ENCODE results near the gene C15orf39.
"Not testable (repeated sequence)": the region's sequence is repeated elsewhere in the genome, so short reads cannot be mapped to it uniquely, and the experiment has no call there.

The C15orf39 gene

DNA sequence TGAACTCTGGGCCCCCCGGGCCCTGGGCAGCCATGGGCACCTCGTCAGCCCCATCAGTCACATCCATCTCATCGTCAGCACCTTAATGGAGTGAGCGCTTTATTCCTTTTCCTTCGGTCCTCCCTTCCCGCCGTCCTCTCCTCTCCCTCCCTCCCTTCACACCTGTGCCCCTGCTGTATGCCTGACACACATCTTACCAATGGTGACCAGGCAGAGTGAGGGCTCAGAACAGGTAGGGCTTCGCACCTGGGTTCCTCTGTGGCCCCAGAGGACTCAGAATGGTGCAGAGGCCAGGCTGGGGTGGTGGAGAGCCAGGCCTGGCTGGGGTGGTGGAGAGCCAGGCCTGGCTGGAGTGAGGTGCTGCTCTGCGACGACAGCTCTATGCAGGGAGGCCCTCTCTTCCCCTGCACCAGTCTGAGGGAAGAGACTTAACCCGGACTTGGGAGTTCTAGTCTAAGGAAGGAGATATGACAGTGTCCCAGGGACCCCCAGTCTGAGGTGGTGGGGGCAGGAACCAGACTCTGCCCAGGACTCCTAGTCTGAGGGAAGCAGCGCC is 11.6 kb downstream of the C15orf39 start:
- DNase-seq: no peak

DNA sequence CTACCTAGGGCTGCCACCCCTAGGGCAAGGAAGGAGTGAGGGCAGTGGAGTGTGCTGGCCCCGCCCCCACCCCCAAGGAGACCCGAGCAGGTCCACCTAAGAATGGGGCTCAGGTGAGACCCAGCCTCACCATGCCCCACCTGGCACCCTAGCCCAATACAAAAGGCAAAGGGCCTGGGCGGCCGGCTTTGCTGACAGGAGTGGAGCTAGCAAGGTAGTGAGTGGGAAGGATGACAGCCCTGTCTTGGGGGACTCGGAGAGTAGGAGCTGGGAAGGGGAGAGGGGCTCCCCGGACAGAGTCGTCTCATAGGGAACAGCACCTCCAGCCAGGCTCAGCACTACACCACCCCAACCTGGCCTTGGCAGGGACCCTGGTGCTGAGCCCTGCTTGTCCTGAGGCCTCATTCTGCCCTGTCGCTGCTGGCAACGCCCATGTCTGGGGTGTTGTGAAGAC is 12.1 kb downstream of the C15orf39 start:
- DNase-seq: no peak

DNA sequence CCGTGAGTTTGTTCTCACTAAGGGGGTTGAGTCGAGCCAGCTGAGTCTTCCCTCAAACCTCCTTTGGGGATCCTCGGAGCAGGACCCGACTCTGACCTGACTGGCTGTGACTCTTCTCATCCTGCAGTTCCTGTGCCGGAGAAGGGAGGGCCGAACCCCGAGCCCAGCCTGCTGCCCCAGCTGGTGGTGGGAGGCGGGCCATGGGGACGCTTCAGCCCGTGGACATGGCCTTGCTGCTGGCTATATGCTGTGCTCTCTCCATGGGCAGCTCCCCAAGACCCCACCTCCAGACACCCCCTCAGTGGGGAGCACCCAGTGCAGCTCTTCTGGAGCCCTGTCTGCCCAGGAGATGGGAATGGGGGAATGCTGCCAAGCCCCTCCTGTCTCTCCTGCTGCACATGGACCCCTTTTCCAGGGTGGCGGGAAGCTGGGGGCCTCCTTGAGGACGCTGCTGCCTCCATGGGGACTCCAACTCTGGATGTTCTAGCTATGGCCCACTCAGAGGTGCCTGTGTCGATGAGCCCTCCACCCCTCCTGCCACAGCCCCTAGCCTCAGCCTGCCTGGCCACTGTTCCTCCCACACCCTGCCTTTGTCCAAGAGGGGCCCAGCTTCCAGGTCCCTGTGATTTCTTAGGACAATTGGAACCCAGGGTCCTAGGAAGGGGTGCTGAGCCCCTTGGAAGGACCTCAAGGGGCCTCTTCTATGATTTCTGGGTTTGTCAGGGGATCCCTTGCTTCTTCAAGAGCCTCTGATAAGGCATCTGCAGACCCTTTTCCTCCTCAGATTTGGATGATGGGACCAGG is 12.8 kb downstream of the C15orf39 start:
- DNase-seq: no peak

DNA sequence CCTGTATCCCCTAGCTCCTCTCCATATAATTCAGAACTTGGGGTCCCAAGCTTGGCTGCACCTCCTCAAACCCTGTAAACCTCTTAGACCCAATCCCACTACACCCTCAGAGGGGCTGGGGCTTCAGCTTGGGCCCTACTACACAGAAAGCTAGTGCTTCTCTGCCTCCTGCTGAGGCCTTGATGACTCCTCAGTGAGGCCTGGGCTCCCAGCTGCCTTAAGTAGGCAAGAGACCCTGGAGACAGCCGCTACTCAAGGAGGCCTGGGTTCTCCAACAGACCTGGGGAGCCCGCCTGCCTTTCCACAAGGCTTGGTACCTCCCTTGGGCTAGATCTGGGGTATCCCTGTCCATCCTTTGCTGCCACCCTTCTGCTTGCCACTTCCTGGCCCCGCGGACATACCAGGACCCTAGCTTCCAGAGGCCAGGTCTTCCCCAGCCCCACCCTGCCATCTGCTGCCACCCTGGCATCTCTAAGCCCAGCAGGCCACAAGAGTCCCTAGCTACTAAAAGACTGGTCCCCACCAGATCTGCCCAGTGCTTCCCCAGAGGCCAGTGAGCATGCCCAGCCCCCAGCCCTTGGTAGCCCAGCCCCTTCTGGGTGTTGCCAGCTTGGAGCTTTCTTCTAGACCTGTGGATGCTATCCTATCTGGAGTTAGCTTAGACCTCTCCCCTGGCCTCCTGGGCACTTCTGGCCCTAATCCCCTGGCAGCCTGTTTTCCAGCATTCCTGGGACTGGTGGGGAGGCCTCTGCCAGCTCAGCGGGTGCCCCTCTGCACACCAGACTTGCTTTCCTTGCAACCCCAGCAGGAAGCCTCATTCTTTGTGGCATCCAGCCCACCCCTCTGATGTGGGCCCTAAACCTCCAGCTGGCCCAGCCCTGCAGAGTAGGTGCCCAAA is 13.7 kb downstream of the C15orf39 start:
- DNase-seq: peak; percentile 24

DNA sequence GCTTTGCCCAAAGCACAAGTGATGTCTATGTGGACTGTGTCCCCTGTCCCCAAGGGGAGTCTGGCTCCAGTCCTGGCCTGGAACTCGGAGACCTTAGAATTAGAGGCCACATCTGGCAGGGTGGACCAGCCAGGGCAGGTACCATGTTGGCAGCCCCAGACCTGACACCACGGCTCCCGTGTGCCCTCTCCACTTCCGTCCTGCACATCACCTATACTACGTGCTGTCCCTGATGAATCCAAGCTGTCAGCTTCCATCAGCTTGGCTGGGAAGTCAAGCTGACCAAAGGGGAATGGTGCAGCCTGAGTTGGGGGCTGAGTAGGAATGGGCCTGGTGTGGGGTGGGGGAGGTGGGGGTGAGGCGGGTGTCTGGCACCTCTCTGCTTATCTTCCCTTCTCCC is 15.3 kb downstream of the C15orf39 start:
- DNase-seq: no peak

DNA sequence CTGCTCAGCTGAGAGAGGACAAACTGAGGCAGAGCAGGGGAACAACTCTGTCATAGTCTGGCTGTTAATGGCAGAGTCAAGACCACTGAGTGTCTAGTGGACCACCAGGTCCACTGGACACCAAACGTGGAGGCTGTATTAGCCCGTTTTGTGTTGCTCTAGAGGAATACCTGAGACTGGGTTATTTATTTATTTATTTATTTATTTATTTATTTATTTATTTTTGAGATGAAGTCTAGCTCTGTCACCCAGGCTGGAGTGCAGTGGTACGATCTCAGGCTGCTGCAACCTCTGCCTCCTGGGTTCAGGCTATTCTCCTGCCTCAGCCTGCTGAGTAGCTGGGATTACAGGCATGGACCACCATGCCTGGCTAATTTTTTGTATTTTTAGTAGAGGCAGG is 15.9 kb downstream of the C15orf39 start:
- not testable (repeated sequence) for DNase-seq

DNA sequence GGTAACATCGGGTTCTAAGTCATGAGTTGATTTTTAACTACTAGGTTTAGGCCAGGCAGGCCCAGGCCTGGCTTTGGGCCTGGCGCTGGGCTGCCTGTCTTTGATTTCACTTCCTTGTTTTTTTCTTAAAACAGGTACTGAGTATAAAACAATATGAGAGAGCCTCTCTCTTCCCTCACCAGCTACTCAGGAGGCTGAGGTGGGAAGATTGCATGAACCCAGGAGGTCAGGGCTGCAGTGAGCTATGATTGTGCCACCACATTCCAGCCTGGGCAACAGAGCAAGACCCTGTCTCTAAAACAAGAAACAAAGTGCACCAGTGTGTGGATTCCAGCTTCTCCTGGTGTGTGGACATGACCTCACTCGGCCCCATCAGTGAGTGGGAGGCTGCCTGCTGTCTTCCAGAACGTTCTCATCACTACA is 17.8 kb downstream of the C15orf39 start:
- DNase-seq: not testable (repeated sequence)

DNA sequence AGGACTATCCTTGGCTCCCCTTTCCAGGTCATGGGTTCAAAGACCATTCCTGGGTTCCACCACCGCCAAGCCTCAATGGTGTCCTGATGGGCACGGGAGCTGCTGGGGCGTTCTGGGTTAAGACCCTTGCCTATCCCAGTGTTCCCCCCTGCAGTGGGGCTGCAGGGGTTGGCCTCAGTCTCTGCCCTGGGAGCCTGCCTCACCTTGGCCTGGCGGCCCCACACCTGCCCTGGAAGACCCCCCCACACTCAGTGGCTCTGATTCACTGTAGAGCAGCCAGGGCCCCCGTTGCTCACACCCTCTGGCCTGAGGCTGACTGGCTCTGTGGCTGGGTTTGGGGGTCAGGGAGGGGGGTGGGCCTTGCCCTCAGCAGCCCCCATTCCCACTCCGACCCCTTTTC is 22.0 kb downstream of the C15orf39 start:
- DNase-seq: no peak

DNA sequence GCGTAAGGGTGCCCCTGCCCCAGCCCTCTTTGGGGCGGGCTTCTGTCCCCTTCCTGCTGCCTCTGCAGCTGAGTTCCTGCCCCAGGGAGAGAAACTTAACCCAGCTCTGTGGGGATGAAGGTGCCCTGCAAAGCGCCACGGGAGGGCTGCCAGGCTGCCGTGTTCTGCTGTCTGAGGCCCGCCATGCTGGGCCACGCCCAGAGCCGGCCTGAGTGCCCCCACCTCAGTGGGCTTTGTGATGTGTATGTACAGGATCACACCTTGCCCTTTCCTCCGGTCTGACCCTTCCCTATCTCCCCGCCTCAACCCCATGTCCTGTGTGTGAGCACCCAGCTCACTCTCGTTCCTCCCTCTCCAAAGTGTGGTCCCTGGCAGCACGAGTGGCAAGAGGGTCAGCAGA is 22.6 kb downstream of the C15orf39 start:
- DNase-seq: no peak

DNA sequence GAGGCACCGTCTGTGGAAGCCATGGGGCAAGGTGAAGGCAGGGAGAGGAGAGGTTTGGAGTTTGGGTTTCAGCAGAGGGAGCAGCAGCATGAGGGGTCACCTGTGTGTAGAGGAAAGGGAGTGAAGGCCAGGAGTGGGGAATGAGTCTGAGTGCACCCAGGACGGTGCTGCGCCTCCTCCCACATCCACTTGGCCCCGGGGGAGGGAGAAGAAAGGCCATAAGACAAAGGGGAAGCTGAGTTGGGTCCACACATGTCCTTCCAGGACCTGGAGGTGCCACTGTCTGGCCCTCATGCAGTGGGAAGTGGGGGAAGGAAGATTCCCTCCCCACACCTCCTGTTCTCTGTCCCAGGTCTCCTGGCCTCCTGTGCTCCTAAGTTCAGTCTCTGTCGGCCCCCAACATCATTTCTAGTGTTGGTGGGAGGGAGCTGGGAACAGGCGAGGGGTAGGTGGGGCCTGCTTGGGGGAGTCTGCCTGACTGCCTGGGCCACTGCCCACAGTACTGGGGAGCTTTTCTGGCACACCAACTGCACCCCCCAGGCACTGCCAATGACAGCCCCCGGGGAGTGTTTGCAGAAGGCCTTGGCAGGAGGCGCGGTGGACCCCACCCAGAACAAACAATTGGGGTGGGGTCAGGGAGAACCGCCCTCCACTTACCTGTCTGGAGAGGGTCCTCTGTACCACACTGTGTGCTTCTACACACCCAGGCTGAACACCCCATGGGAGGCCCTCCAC is 23.6 kb downstream of the C15orf39 start:
- not testable (repeated sequence) for DNase-seq

DNA sequence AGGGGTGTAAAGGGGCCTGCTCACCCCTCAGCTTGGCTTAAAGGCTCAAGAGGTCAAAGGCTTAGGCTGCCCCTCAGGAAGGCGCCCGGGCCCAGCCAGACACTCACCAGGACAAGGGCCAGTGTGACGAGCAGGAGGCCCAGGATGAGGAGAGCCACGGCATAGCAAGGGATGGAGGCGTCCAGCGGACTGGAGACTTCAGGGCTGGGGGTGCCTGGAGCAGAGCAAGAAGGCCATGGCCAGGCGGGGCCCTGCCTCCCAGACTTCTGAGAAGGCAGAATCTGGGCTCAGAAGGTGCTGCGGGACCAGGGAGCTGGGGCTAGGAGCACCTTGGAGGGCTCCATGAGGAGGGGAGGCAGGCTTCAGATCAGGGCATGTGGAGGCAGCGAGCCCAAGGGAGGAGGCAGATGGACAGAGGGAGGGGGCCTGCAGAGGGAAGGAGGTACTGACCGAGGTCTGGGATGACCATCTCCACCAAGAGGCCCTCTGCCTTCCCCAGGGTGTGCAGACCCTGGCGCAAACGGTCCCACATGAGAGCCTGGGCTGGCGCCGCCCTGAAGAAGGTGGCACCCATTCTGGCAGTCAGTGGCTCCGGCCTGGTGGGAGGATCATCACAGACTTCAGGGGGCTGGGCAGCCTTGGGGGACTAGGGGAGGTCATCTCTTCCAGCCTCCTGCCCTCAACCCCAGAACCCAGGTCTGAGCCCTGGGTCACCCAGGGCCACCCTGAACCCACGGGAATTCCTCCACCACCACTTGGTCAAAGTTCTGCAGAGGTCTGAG is 24.5 kb downstream of the C15orf39 start:
- DNase-seq: no peak

DNA sequence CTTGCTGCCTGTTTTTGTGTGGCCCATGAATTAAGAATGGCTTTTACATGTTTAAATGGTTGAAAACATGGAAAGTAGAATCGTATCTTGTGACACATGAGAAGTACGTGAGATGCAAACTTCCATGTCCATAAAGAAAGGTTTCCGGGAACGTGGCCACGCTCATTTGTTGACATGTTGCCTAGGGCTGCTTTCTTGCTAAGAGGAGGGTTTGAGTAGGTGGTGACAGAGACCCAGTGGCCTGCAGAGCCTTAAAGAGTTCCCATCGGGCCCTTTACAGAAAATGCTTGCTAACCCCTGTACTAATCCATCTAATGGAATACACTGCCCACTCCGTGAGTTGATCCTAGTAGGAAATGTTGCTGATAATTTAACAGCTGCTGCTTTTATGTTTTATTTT is 25.4 kb downstream of the C15orf39 start:
- not testable (repeated sequence) for DNase-seq

DNA sequence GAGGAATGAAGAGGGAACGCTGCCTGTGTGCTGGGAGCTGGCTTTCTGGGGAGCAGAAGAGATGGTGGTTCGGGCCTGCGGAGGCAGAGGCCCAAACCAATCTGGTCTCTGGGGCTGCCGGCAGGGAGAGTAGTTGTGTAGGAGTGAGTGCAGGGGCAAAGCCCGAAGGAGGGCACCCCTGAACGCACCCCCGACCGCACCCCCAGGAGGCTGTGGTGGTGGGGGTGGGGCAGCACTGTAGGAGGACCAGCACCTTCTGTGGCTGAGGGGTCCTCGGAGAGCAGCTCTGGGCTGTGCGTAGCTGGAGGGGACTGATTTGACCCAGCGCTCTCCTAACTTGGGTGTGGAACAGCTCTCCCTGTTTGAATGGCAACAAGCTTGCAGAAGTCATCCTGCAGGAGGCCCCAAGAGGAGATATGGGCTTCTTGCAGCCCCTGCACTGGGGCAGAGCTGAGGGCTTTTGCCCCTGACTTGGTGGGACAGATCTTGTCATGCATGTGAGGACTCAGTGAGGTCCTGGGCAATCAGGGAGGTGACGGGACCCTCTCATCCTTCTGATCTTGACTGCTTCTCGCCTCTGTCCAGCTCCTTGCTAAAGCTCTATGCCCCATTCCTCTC is 26.1 kb downstream of the C15orf39 start:
- no peak for DNase-seq

DNA sequence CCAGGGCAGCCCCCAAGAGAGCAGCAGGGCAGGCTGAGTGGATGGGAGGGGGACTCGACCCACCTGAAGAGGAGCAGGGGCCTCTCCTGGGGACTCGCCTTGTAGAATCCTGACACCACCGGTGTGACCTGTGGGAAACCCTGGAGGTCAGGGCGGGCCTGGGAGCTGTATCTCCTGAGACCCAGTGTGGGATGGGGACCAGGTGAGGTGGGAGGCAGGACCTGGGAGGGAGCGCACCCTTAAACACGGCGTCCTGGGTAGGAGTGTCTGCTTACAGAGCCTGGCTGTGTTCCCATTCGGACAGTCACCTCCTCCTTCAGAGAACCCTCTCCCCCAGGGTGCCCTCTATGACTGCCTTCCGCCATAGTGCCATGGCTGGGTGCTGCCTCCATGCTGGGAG is 27.1 kb downstream of the C15orf39 start:
- no peak for DNase-seq

DNA sequence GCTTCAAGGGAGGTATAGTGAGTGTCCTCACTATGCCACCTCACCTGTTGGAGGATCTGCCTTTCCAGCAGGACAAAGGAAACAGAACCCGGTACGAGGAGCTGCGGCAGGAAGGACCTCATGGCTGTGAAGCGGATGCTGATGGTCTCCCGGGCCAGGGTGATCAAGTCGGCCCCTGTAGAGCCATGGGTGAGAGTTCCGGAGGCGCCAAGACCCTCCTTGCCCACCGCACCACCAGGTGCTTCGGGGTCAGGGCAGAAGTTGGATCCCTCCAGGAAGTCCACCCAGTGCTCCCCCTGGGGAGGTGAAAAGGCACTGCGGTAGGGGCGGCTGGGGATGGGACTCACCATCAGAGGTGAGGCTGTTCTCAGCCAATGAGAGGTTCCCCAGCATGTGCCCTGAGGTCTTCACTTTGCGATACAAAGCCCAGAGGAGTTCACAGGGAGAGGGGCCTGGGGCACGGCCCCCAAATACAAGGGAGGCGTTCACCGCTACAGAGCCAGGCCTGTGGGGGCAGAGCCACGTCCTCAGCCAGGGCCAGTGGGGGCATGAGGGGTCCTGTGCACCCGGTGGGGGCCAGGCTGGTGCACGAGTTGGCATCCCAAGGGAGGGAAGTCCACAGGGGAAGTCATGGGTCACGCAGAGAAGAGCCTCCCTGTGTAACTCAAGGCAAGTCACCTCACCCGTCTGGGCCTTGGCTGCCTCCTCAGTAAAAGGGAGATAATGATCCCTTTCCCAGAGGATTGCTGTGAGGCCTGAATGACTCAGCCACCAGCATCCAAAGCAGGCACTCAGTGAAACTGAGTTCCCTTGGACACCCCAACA is 27.7 kb downstream of the C15orf39 start:
- no peak for DNase-seq

DNA sequence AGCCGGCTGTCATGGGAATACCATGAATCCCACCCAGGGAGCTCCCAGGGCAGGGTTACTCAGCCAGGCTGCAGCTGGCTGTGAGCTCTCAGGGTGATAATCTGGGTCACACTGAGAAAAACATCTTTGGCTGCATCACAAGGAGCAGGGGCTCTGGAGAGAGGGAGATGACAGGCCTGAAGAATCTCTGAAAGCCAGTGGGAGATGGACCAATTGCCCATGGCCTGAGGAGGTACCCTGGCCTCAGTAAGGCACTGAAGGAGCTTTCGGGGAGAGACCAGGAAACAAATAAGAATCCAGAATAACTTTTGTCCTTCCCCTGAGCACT is 28.3 kb downstream of the C15orf39 start:
- DNase-seq: no peak

DNA sequence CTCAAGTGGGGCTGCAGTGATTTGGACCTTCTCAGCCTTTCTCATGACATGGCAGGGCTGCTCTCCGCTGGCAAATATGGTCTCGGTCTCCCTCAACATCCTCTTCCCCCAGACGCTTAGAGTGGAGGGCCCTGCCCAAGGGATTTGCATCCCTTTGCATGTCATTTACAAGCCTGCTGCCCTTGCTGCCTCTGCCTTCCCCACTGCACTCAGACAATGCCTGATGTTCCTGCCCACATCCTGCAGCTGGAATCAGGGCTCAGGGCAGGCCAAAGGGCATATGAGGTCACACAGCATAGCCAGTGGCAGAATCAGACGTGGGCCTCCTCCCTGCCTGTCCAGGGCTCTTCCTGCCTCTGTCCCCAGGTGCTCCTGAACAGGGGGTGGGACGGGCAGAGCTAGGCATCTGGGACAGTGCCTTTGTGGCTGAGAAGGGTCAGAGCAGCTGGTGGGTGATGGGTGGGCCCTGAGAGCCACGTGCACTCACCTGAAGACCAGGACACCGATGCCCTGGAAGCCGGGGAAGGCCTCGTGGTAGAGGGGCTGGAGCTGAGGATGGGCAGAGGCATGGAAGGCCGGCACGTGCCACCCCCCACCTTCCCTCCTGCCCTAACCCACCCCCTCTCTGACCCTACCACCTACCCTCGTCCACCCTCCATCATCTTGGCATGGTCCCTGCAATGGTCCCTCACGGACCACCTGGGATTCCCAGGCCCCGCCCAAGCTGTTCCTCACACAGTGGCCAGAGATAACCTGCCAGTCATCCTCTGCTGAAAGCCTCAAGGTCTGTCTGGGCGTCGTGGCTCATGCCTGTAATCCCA is 29.1 kb downstream of the C15orf39 start:
- DNase-seq: no peak

DNA sequence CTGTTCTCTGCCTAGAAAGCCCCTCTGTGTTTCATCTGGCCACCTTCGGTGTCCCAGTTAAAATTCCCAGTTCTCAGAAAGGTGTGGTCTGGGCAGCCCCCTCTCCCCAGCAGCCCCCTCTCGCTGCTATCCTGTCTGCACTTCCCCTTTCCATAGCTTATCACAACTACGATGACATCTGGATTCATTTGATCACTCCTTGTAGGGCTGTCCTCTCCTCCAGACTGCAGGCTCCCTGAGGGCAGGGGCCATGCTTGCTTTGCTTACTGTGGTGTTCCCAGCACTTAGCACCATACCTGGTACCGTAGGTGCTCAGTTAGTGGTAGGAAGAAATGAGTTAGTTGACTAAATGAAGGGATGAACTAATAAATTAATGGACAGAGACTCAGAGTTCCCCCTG is 30.2 kb downstream of the C15orf39 start:
- DNase-seq: no peak

DNA sequence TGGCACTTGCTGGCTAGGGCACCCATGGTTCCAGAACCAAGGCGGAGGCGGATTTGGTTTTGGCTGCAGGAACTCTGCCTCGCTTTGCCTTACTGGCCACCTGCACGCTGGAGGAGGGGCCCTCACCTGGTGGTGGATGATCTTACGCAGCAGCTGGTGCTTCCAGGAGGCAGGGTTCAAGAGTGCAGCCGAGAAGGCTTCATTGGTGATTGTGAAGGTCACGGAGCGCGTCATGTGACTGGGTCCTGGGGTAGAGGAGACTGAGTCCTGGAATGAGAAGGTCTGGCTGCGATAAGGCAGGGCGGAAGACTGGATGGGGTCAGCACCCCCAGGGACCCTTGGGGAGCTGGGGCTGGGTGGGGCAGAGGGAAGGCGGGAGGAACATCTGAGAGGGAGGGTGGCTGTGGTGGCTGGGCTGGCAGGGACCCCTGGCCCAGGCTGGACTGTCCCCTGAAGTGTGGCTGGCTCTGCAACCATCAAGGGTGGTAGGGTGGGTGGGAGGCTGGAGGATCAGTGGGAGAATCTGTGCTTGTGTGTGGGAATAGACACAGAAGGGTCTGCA is 30.7 kb downstream of the C15orf39 start:
- no peak for DNase-seq

All from inflammatory macrophage treated with lipopolysaccharide for 4 hours (primary cell).